MM.1S (cell line): ENCODE results near the gene VSIG10L2.

Experiments used
- DNase-seq: peaks from one replicate; pipeline ENCODE4 v3.0.0-alpha.2; 2015
- H2AFZ ChIP-seq: fragments of 300-600 bp; sonication (generic); 2 replicates; pipeline ENCODE4 v1.6.0; 2016; ENCODE audit warnings: antibody characterized with exemption, low read length
- H3F3A ChIP-seq: fragments of 300-600 bp; sonication (generic); 2 replicates; pipeline ENCODE4 v1.6.1; 2016; ENCODE audit warnings: mild to moderate bottlenecking, antibody characterized with exemption, low read length, moderate library complexity, mixed read lengths; ENCODE audit not compliant: insufficient read depth
- H3K27ac ChIP-seq: fragments of 300-600 bp; sonication (generic); 2 replicates; pipeline ENCODE4 v1.5.1; 2016; ENCODE audit warnings: mild to moderate bottlenecking, low read length
- H3K27me3 ChIP-seq: fragments of 300-600 bp; sonication (generic); replicated peaks from 2 replicates; pipeline ENCODE4 v1.6.0; 2016; ENCODE audit warnings: low read length; ENCODE audit not compliant: insufficient read depth
- H3K36me3 ChIP-seq: fragments of 300-600 bp; sonication (generic); replicated peaks from 2 replicates; pipeline ENCODE4 v1.6.1; 2016; ENCODE audit warnings: mild to moderate bottlenecking, low read length, mixed read lengths; ENCODE audit not compliant: insufficient read depth
- H3K4me1 ChIP-seq: fragments of 300-600 bp; sonication (generic); 2 replicates; pipeline ENCODE4 v1.6.1; 2016; ENCODE audit warnings: low read length, mixed read lengths
- H3K4me2 ChIP-seq: fragments of 300-600 bp; sonication (generic); 2 replicates; pipeline ENCODE4 v1.6.0; 2016; ENCODE audit warnings: low read depth, low read length
- H3K4me3 ChIP-seq: fragments of 300-600 bp; sonication (generic); 2 replicates; pipeline ENCODE4 v1.5.1; 2016; ENCODE audit warnings: low read length, mixed read lengths
- H3K79me2 ChIP-seq: fragments of 300-600 bp; sonication (generic); 2 replicates; pipeline ENCODE4 v1.6.1; 2016; ENCODE audit warnings: mixed run types, low read length, mixed read lengths
- H3K9ac ChIP-seq: fragments of 300-600 bp; sonication (generic); 2 replicates; pipeline ENCODE4 v1.6.1; 2016; ENCODE audit warnings: low read length, mixed read lengths
- H3K9me2 ChIP-seq: fragments of 300-600 bp; sonication (generic); replicated peaks from 2 replicates; pipeline ENCODE4 v1.6.1; 2016; ENCODE audit warnings: mild to moderate bottlenecking, low read length, mixed read lengths; ENCODE audit not compliant: insufficient read depth
- H3K9me3 ChIP-seq: fragments of 300-600 bp; sonication (generic); replicated peaks from 2 replicates; pipeline ENCODE4 v1.6.1; 2016; ENCODE audit warnings: mild to moderate bottlenecking, low read length, mixed read lengths; ENCODE audit not compliant: insufficient read depth
- H4K20me1 ChIP-seq: fragments of 300-600 bp; sonication (generic); 2 replicates; pipeline ENCODE4 v1.6.1; 2016; ENCODE audit warnings: mild to moderate bottlenecking, low read length, moderate library complexity, mixed read lengths; ENCODE audit not compliant: insufficient read depth
- CTCF ChIP-seq: fragments of 300-600 bp; sonication (generic); IDR thresholded peaks from 2 replicates; pipeline ENCODE4 v1.5.1; 2016; ENCODE audit warnings: antibody characterized with exemption, low read length, mixed read lengths
- EZH2 ChIP-seq: fragments of 300-600 bp; sonication (generic); optimal IDR thresholded peaks from 2 replicates; pipeline ENCODE3; 2017; ENCODE audit warnings: low read depth, mild to moderate bottlenecking, antibody characterized with exemption, low read length, mixed read lengths
- EZH2phosphoT487 ChIP-seq: fragments of 300-600 bp; sonication (generic); IDR thresholded peaks from 2 replicates; pipeline ENCODE4 v1.6.1; 2018; ENCODE audit warnings: antibody characterized with exemption, low read length

Gene VSIG10L2

DNA sequence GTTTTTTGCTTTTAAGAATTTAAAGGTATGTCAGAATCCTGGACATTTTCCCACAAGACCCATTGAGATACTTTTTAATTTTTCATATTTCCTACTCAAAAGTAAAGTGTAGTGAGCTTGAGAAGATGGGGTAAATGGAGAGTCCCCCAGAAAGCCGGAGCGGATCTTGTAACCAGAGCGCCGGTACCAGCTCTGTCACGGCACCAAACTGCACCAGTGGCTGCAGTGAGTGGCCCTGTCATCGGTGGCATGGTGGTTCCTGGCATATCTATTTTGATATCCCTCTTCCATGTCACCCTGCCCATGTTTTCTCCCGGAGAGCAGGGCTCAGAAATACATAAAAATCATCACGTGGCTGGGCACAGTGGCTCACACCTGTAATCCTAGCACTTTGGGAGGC lies 22.2 kb upstream of the VSIG10L2 start:
- no peak overlapping the region for H2AFZ ChIP-seq
- H3K9me2 ChIP-seq, result no peaks in the 10 kb centered on the region
- DNase-seq, result no peak
- H3K9me3 ChIP-seq, result no peaks in the 10 kb centered on the region
- H3K9ac ChIP-seq, result no peak overlapping the region
- H4K20me1 ChIP-seq, result no peaks in the 10 kb centered on the region
- no peak overlapping the region for H3K27ac ChIP-seq
- H3F3A ChIP-seq, result no peaks in the 10 kb centered on the region
- no peak for TF ChIP-seq EZH2
- TF ChIP-seq CTCF, result no peak
- TF ChIP-seq EZH2phosphoT487, result no peak
- no peaks in the 10 kb centered on the region for H3K4me1 ChIP-seq
- no peak overlapping the region for H3K4me3 ChIP-seq
- no peaks in the 10 kb centered on the region for H3K79me2 ChIP-seq
- H3K27me3 ChIP-seq, result no peaks in the 10 kb centered on the region
- H3K36me3 ChIP-seq, result no peaks in the 10 kb centered on the region
- H3K4me2 ChIP-seq, result no peak overlapping the region

DNA sequence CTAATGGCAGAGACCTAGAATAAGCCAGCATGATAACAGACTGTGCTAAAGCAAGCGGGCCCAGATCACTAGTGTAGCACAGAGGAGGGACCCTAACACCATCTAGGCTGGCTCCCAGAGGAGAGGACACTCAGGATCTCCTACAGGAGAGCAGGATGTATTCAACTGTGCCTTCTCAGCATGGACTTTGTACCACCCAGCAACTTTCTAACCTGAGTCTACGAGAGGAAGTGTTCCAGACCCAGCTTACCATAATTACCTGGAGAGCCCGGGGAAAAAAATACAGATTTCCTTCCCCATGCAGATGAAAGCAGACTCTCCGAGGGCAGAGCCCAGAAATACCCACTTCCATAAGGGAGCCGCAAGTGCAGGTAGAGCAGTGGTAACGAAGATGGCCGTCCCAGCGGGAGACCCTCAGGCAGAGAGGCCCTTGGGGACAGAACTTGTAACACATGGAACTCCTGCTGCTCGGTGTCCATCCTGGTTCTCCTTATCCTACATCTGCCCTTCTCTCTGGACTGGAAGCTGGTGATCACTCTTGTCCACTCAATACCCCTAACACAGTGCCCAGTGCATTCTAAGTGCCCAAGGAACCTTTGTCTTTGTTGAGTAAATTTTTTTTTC lies 21.3 kb upstream of the VSIG10L2 start:
- Histone ChIP-seq H3K9me2 (no peaks in the 10 kb centered on the region), H3K4me3 (no peak overlapping the region), H3K4me1 (no peaks in the 10 kb centered on the region), H3K4me2 (no peak overlapping the region), H2AFZ (no peak overlapping the region), H3K27me3 (no peaks in the 10 kb centered on the region), H3K9me3 (no peaks in the 10 kb centered on the region), H3K79me2 (no peaks in the 10 kb centered on the region), H3K27ac (no peak overlapping the region), H3K36me3 (no peaks in the 10 kb centered on the region), H3K9ac (no peak overlapping the region), H4K20me1 (no peaks in the 10 kb centered on the region), H3F3A (no peaks in the 10 kb centered on the region)
- DNase-seq, result no peak
- TF ChIP-seq CTCF (no peak), EZH2 (no peak), EZH2phosphoT487 (no peak)

GRCh38 chr11:125925247-125925740 lies 20.6 kb upstream of the VSIG10L2 start:
- Histone ChIP-seq H3K4me2 (no peak overlapping the region), H3K27me3 (no peaks in the 10 kb centered on the region), H3K4me3 (no peak overlapping the region), H2AFZ (no peak overlapping the region), H3K27ac (no peak overlapping the region), H3K36me3 (no peaks in the 10 kb centered on the region), H3K79me2 (no peaks in the 10 kb centered on the region), H3F3A (no peaks in the 10 kb centered on the region), H4K20me1 (no peaks in the 10 kb centered on the region), H3K4me1 (no peaks in the 10 kb centered on the region), H3K9me3 (no peaks in the 10 kb centered on the region), H3K9me2 (no peaks in the 10 kb centered on the region), H3K9ac (no peak overlapping the region)
- DNase-seq, result no peak
- TF ChIP-seq CTCF (no peak), EZH2phosphoT487 (no peak), EZH2 (no peak)
